Activated effector memory CD4-positive, alpha-beta T cell treated with anti-CD3 and anti-CD28 coated beads, Interleukin-2, amount 50 U/mL, for 16 hours (primary cell): ENCODE data around the gene RABEPK.

Experiments
- DNase-seq: peaks from one replicate; pipeline ENCODE4 v3.0.0-alpha.2; 2020

RABEPK gene

GRCh38 chr9:125255781-125256391 is 55.5 kb downstream of the RABEPK start:
- no peak for DNase-seq

- no peak for DNase-seq
These were observed 57.9 kb downstream of the RABEPK start for GRCh38 chr9:125258160-125258785.

GRCh38 chr9:125258832-125259534 is 58.6 kb downstream of the RABEPK start:
- DNase-seq: no peak

GRCh38 chr9:125260561-125260960 is 60.2 kb downstream of the RABEPK start:
- DNase-seq: no peak

GRCh38 chr9:125261501-125262293 is 61.4 kb downstream of the RABEPK start, which contains the start of gene GAPVD1:
Gene GAPVD1 (plus strand): TSS chr9:125261826. CDS start chr9:125298922, 37,096 bp downstream.
- DNase-seq: peak; percentile 96

GRCh38 chr9:125262294-125262991 is 62.1 kb downstream of the RABEPK start:
- DNase-seq: no peak

- peak; percentile 69 for DNase-seq
These were observed 63.7 kb downstream of the RABEPK start for GRCh38 chr9:125264068-125264467.

GRCh38 chr9:125268394-125269013 is 68.2 kb downstream of the RABEPK start:
- no peak for DNase-seq

- no peak for DNase-seq
These were observed 68.7 kb downstream of the RABEPK start for GRCh38 chr9:125269014-125269397.

- no peak for DNase-seq
These were observed 70.7 kb downstream of the RABEPK start for GRCh38 chr9:125271081-125271480.

- DNase-seq: no peak
These were observed 72.4 kb downstream of the RABEPK start for GRCh38 chr9:125272697-125273096.

- no peak for DNase-seq
These were observed 76.4 kb downstream of the RABEPK start for GRCh38 chr9:125276771-125277170.

- no peak for DNase-seq
These were observed 77.1 kb downstream of the RABEPK start for GRCh38 chr9:125277411-125277810.

- DNase-seq: no peak
These were observed 80.6 kb downstream of the RABEPK start for GRCh38 chr9:125280945-125281344.
